Daoy (cell line): ENCODE data around the gene CDH24. TPM values are rescaled to one million over a fixed set of nuclear protein-coding genes. Genes with fewer than 3 reads are reported as not detected.

Experiments used
- DNase-seq: peaks from one replicate; pipeline ENCODE4 v3.0.0-alpha.2; 2015; ENCODE audit warnings: low read depth
- total RNA-seq: library from RNA; depleted of rRNA; stranded (reverse); fragments of >200 nt; shearing (Covaris generic); gene quantifications from 2 replicates; pipeline ENCODE4 v1.2.3, GENCODE V29; 2014

The CDH24 gene
- total RNA-seq, 1 experiment from 2014 or later, result 4.2 TPM

GRCh38 chr14:23091294-23092225, 34.2 kb upstream of the CDH24 start:
- DNase-seq, result no peak

GRCh38 chr14:23090254-23090636, 32.9 kb upstream of the CDH24 start:
- no peak for DNase-seq

- DNase-seq, result no peak
Measured at GRCh38 chr14:23089498-23090253, 32.4 kb upstream of the CDH24 start.

GRCh38 chr14:23086565-23086964, 29.2 kb upstream of the CDH24 start:
- DNase-seq, result no peak

- DNase-seq, result no peak
Measured at GRCh38 chr14:23085458-23085857, 28.1 kb upstream of the CDH24 start.

GRCh38 chr14:23080474-23080873, 23.2 kb upstream of the CDH24 start:
- no peak for DNase-seq

- no peak for DNase-seq
Measured at GRCh38 chr14:23079716-23080115, 22.4 kb upstream of the CDH24 start.

- DNase-seq, result peak; percentile 80
Measured at GRCh38 chr14:23078692-23079116, 21.4 kb upstream of the CDH24 start.

- DNase-seq, result no peak
Measured at GRCh38 chr14:23077962-23078361, 20.6 kb upstream of the CDH24 start.

GRCh38 chr14:23076785-23077408, 19.6 kb upstream of the CDH24 start:
- DNase-seq, result no peak

- DNase-seq, result no peak
Measured at GRCh38 chr14:23074906-23075305, 17.6 kb upstream of the CDH24 start.

- no peak for DNase-seq
Measured at GRCh38 chr14:23071921-23072539, 14.7 kb upstream of the CDH24 start.

- DNase-seq, result peak; percentile 96
Measured at GRCh38 chr14:23071244-23071920, 14.1 kb upstream of the CDH24 start.

GRCh38 chr14:23070262-23071129, 13.2 kb upstream of the CDH24 start:
- DNase-seq, result no peak

GRCh38 chr14:23069413-23069806, 12.1 kb upstream of the CDH24 start:
- no peak for DNase-seq

- DNase-seq, result peak; percentile 92
Measured at GRCh38 chr14:23068789-23069412, 11.6 kb upstream of the CDH24 start.

GRCh38 chr14:23067847-23068788, 10.8 kb upstream of the CDH24 start:
- no peak for DNase-seq

- DNase-seq, result no peak
Measured at GRCh38 chr14:23066855-23067744, 9.8 kb upstream of the CDH24 start.
